NCI-H69 (cell line): ENCODE results near the gene KCNH5.

Experiments used
- DNase-seq: peaks from one replicate; lab custom pipeline; 2025; lab: John Stamatoyannopoulos, UW

Gene KCNH5

DNA sequence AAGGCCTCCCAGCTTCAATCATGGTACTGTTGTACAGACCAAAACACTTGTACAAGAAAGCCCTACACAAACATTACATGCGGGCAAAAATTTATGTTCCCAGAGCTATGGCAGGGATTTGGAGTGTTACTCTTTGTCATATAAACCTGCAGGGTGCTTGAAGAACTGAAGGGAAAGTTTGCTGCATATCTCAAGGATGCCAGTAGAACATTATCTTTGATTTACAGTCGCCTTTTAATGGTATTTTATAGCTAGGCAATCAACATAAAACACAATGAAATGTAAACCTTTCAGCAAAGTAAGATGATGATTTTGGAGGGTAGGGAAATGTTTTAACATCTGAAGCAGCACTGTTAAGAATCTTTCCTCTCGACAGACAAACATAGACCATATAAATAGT is 305.6 kb downstream of the KCNH5 start:
- no peak for DNase-seq

- DNase-seq, result no peak
Observed at GRCh38 chr14:62736048-62737043, 308.9 kb downstream of the KCNH5 start.

- no peak for DNase-seq
Observed at GRCh38 chr14:62734831-62735230, 310.4 kb downstream of the KCNH5 start.

DNA sequence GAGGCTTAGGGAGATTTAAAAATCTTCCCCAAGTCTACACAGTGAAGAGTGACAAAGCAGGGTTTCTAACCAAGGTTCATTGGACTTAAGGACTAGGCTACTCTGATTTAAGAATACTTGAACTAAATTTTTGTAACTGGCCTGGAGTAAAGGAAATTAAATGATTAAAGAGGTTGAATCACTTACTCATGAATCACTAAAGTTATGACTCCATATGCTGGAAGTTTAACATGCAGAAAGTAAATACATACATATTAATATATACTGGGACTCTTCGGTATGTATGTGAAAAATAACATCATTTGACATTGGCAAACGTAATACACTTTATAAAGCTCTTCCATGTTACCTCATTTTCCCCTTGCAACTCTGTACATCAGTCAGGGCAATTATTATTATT is 322.9 kb downstream of the KCNH5 start:
- no peak for DNase-seq

DNA sequence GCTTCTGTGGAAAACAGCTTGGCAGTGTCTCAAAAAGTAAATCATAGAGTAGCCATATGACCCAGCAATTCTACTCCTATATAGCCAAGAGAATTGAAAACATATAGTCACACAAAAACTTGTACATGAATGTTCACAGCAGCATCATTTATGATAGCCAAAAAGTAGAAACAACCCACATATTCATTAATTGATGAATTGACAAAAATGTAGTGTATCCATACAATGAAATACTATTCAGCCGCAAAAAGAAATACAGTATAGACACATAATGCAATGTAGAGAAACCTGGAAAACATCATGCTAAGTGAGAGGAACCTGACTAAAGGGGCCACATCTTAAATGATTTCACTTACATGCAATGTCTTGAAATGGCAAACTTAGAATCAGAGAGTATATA is 326.6 kb downstream of the KCNH5 start:
- DNase-seq, result no peak

- DNase-seq, result peak; percentile 96
Observed at GRCh38 chr14:62711351-62712023, 333.8 kb downstream of the KCNH5 start.

GRCh38 chr14:62710811-62711210 is 334.4 kb downstream of the KCNH5 start:
- peak; percentile 89 for DNase-seq

- no peak for DNase-seq
Observed at GRCh38 chr14:62709773-62710172, 335.5 kb downstream of the KCNH5 start.

DNA sequence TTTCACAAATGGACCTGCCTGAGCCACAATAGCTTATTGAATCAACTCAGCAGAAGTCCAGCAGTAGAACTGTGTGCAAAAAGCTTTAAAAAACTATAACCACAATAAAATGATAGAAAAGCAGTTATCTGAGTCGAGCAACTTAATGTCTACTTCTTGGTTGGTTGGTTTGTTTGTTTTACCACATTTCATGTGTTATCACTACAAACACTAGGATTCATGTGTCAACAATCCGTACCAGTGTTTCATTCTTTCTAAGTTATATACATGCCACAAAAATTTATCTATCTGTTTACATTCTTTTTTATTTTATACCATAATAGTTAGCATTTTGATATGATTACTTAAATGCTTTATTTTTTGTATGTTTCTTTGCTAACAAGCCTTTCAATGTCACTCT is 339.0 kb downstream of the KCNH5 start:
- no peak for DNase-seq

GRCh38 chr14:62697461-62697860 is 347.8 kb downstream of the KCNH5 start:
- no peak for DNase-seq

DNA sequence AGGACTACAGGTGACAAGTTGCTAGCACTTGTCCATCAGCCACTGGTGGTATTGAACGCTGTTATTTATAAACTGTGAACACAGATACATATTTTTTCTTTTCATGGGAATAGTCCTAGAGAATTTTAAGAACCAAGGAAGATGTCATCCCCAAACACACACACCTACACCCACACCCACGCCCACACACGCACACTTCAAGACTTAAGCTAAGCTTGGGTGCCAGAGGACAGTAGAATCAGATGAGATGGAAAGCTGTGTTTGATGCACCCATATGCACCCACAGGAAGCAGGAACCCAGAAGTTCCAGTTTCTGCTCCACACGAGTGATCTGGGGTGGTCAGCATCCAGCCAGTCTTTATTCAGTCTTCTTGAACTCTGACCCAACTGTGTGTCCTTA is 348.3 kb downstream of the KCNH5 start:
- no peak for DNase-seq

GRCh38 chr14:62696331-62696924 is 348.8 kb downstream of the KCNH5 start:
- peak; percentile 33 for DNase-seq

DNA sequence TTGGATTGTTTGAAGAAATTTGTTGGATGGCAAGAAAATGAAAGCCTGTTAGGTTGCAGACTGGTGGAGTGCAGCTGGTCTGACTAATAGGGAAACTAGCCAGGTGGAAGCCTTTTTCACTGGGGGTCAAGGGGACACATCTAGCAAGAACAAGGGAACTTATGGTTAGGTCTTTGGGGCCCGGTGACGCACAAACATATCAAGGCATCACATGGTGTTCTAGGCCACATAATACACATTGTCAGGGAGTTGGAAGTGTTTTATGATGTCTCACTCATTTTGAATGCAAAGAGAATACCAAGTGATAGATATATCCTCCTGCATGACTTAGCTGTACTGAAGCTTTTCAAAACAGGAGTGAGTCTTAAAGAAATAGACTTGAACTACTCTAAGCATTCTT is 351.2 kb downstream of the KCNH5 start:
- no peak for DNase-seq

- DNase-seq, result peak; percentile 43
Observed at GRCh38 chr14:62692490-62693106, 352.7 kb downstream of the KCNH5 start.

DNA sequence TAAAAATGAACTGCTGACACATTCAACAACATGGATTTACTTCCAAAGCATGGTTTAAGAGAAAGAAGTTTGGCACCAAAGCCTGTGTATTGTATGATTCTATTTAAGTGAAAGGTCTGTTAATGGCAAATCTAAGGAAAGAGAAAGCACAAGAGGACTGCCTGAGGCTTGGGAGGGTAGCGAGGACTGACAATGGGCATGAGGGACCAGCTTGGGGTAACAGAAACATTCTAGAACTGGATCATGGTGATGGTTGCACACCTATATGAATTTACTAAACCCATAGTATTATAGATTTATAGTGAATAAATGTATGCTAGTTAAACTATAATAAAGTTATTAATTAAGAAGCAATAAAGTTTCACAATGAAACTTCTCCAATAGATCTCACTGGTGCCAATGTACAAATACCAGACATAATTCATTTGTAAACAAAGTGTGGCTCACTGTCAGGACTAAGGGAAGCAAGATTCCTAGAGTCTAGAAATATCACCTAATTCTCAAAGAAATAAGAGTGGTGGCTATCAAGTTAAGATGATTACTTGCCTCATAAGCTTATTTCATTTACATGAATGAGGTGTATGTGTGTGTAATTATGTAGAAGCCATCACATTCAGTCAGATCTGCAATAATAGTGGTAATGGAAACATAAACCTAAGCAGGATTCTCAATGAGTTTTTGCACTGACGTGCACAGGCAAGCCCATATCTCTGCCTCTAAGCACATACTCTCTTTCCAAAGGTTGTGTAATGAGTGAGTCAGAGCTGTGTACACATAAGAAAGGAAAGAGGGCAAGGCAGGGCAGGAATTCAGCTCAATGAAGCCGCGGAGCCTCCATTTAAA is 353.4 kb downstream of the KCNH5 start:
- peak; percentile 97 for DNase-seq

GRCh38 chr14:62689733-62690132 is 355.5 kb downstream of the KCNH5 start:
- peak; percentile 61 for DNase-seq

GRCh38 chr14:62687818-62688217 is 357.4 kb downstream of the KCNH5 start:
- no peak for DNase-seq

DNA sequence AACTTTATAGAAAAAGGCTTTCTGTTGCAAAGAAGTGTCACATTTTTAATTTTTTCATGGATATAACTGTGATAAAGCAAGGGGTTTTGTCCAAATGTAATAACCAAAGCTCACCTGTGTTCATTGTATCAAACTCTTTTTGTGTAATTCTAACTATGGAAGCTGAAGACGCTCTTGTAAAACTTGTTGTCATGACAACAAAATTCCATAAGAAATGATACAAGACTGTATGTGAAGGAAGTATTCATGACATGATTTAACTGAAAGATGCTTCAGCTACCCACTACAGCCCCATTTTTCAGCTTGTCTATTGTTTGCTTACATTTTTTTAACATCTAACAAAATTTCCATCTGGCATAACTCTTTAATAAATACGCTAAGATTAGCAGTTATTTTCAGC is 360.9 kb downstream of the KCNH5 start:
- DNase-seq, result no peak

DNA sequence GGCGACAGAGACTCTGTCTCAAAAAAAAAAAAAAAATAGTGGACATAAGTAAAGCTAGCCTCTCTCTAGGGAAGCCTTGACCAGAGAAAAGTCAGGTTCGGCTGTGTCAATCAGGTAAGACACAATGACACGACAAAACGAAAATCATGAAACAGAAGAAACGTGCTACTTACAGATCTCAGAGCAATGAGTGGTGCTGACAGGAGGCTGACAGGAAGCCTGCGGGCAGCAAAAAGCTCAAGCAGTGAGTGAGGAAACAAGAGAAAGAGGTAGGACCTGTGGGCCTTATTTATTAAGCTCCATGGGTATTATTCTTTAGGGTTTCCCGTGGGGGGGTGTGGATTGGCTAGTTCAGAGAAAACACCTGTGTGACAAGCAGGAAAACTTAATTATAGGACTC is 363.1 kb downstream of the KCNH5 start:
- DNase-seq, result peak; percentile 41

GRCh38 chr14:62674563-62675237 is 370.6 kb downstream of the KCNH5 start:
- peak; percentile 18 for DNase-seq
